Measurements from ENCODE around the gene POLR3H.
"Not testable (repeated sequence)": the region's sequence is repeated elsewhere in the genome, so short reads cannot be mapped to it uniquely, and the experiment has no call there.

The POLR3H gene

GRCh38 chr22:41576877-41577276 lies 32.6 kb upstream of the POLR3H start:
- Histone ChIP-seq H3K27me3 (replicated peaks; ENCODE audit: control insufficient read depth, insufficient read depth, low read length) (no peaks in the 10 kb centered on the region), H3K4me3 (replicated peaks; ENCODE audit: low read depth, low read length) (no peak overlapping the region), H3K36me3 (ENCODE audit: control insufficient read depth, insufficient read depth, low read length) (peaks cover 12% of the 10 kb centered on the region)
- peak; percentile 49 for TF ChIP-seq CTCF (IDR thresholded peaks at IDR 0.05; ENCODE audit: insufficient read depth, low read length, poor library complexity, severe bottlenecking)
- DNase-seq (ENCODE audit: extremely low read depth, insufficient read length) = peak; percentile 33

- Histone ChIP-seq H3K4me3 (replicated peaks; ENCODE audit: low read depth, low read length) (no peak overlapping the region), H3K36me3 (ENCODE audit: control insufficient read depth, insufficient read depth, low read length) (peaks cover 12% of the 10 kb centered on the region), H3K27me3 (replicated peaks; ENCODE audit: control insufficient read depth, insufficient read depth, low read length) (no peaks in the 10 kb centered on the region)
- no peak for TF ChIP-seq CTCF (IDR thresholded peaks at IDR 0.05; ENCODE audit: insufficient read depth, low read length, poor library complexity, severe bottlenecking)
- no peak for DNase-seq (ENCODE audit: extremely low read depth, insufficient read length)
Measured at GRCh38 chr22:41575533-41575932, 31.3 kb upstream of the POLR3H start.

GRCh38 chr22:41574847-41575381 lies 30.6 kb upstream of the POLR3H start:
- Histone ChIP-seq H3K4me3 (replicated peaks; ENCODE audit: low read depth, low read length) (no peak overlapping the region), H3K27me3 (replicated peaks; ENCODE audit: control insufficient read depth, insufficient read depth, low read length) (no peaks in the 10 kb centered on the region), H3K36me3 (ENCODE audit: control insufficient read depth, insufficient read depth, low read length) (peaks cover 12% of the 10 kb centered on the region)
- TF ChIP-seq CTCF (IDR thresholded peaks at IDR 0.05; ENCODE audit: insufficient read depth, low read length, poor library complexity, severe bottlenecking) = no peak
- DNase-seq (ENCODE audit: extremely low read depth, insufficient read length) = no peak

- Histone ChIP-seq H3K4me3 (replicated peaks; ENCODE audit: low read depth, low read length) (no peak overlapping the region), H3K36me3 (ENCODE audit: control insufficient read depth, insufficient read depth, low read length) (peaks cover 12% of the 10 kb centered on the region), H3K27me3 (replicated peaks; ENCODE audit: control insufficient read depth, insufficient read depth, low read length) (no peaks in the 10 kb centered on the region)
- no peak for TF ChIP-seq CTCF (IDR thresholded peaks at IDR 0.05; ENCODE audit: insufficient read depth, low read length, poor library complexity, severe bottlenecking)
- DNase-seq (ENCODE audit: extremely low read depth, insufficient read length) = no peak
Measured at GRCh38 chr22:41573677-41574076, 29.4 kb upstream of the POLR3H start.

- H3K36me3 ChIP-seq (ENCODE audit: control insufficient read depth, insufficient read depth, low read length); H3K4me3 ChIP-seq (replicated peaks; ENCODE audit: low read depth, low read length); DNase-seq (ENCODE audit: extremely low read depth, insufficient read length); H3K27me3 ChIP-seq (replicated peaks; ENCODE audit: control insufficient read depth, insufficient read depth, low read length): not testable (repeated sequence)
Measured at GRCh38 chr22:41572305-41572704, 28.0 kb upstream of the POLR3H start.

GRCh38 chr22:41571786-41572185 lies 27.5 kb upstream of the POLR3H start:
- no peak for DNase-seq (ENCODE audit: extremely low read depth, insufficient read length)
- H3K4me3 ChIP-seq (replicated peaks; ENCODE audit: low read depth, low read length) = no peak overlapping the region
- H3K36me3 ChIP-seq (ENCODE audit: control insufficient read depth, insufficient read depth, low read length) = peaks cover 5% of the 10 kb centered on the region; the same call in 1 of the 2 replicates
- TF ChIP-seq CTCF (IDR thresholded peaks at IDR 0.05; ENCODE audit: insufficient read depth, low read length, poor library complexity, severe bottlenecking) = no peak
- no peaks in the 10 kb centered on the region; the same call in 1 of the 2 replicates for H3K27me3 ChIP-seq (replicated peaks; ENCODE audit: control insufficient read depth, insufficient read depth, low read length)
